Stimulated activated CD4-positive, alpha-beta T cell treated with anti-CD3 and anti-CD28 coated beads, TNF-alpha, amount 100 ng/mL, for 24 hours (primary cell): ENCODE measurements around the gene ZBTB16.

ENCODE experiments used
- DNase-seq, 3 experiments: peaks; one replicate each; pipeline ENCODE4 v3.0.0-alpha.2; 2020; ENCODE audit warnings: low read depth in 3 of 3

Gene ZBTB16

DNA sequence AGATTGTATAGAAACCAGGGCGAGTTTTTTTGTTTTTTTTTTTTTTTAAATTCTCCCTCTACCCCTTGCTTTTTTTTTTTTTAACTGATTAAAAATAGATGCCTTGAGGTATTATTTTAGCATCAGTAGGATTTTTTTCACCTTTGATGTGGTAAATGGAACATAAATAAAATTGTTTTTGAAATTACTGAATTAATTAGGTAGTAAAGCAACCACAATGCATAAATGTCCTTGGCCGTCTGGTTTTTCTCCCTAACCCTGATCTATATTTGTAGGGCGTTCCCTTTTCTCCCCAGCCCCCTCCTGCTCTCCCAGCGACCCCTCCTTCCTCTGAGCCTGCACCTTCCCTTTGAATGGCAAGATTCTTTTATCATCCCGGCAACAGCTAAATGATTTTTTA is 107.8 kb downstream of the ZBTB16 start:
- DNase-seq, result no peak

- DNase-seq, result no peak
These were observed 108.4 kb downstream of the ZBTB16 start for GRCh38 chr11:114167771-114168448.

DNA sequence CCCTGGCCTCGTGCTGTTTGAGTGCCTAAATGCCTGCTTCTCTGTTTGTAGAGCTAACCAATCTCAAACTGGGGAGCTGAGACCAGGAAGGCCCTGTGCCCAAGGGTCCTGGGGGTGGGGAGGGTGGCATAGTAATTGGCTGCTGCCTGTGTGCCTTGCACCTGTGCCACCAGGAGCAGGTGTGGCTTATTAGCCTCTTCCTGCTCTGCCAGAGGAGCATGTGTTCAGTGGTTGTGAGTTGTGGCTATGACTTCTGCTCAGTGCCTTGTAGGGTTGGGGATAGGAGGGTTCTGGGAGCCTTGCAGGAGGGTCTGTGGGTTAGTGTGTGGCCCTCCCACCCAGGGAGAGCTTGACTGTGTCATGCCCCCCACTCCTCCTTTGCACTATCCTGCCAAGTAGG is 109.2 kb downstream of the ZBTB16 start:
- no peak for DNase-seq

DNA sequence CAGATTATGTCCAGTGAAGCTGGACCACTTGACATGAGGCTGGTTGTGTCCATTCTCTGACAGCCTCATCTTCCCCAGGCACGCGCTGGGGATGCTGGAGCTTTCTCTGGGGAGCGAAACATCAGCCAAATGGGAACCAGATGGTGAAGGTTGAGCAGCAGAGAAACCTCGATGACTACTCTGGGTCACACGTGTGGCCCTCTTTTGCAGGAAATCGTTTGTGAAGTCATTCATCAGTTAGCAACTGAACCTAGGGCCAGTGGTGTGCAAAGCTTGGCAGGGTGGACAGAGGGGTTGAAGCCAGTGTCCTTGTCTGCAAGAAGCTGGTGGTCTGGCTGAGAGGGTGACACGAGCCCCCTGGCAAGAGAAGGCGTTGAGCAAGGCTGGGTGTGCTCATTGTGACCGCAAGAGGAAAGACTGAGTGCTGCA is 109.8 kb downstream of the ZBTB16 start:
- no peak for DNase-seq

DNA sequence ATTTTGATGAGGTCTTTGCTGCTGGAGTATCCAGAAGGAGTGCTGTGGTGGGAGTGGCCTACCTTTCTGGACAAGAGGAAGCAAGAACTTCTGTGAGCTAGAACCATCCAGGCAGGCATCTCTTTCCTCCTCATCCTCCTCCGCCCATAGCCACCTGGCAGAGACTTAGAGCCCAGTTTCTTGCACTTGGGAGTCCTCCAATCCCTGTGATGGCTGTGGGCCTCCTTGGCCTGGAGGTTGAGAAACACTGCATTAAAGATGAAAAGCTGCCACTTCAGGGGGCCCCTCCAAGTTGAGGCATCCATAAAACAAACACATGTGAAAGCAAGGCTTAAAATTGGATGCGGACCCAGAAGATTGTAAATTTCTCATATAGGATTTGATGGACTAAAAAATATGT is 110.3 kb downstream of the ZBTB16 start:
- DNase-seq, result no peak

- DNase-seq, result no peak
These were observed 110.7 kb downstream of the ZBTB16 start for GRCh38 chr11:114170226-114170625.

GRCh38 chr11:114171257-114172054 is 111.9 kb downstream of the ZBTB16 start:
- no peak for DNase-seq

- DNase-seq, result no peak
These were observed 112.7 kb downstream of the ZBTB16 start for GRCh38 chr11:114172055-114172861.

GRCh38 chr11:114172871-114173444 is 113.4 kb downstream of the ZBTB16 start:
- no peak for DNase-seq

- no peak for DNase-seq
These were observed 114.3 kb downstream of the ZBTB16 start for GRCh38 chr11:114173843-114174242.

GRCh38 chr11:114174712-114175495 is 115.4 kb downstream of the ZBTB16 start:
- DNase-seq, result no peak

GRCh38 chr11:114175706-114176105 is 116.2 kb downstream of the ZBTB16 start:
- no peak for DNase-seq

DNA sequence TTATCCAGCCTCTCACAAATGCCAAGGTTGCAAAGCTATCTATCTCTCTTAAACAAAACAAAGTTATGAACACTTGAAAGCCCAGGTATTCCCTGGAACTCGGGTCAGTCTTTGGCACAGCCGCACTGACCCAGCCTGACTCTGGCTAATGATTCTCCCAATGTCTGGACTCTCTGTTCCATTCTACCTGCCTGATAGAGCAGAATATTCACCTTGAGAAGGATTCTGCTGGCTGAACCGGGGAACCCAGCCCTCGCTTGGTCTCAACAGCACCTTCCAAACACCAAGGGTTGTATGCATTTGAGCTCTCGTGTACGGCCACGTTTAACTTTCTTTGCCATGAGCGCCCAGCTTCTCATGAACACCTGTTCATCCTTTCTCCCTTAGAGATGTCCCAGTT is 116.8 kb downstream of the ZBTB16 start:
- no peak for DNase-seq

DNA sequence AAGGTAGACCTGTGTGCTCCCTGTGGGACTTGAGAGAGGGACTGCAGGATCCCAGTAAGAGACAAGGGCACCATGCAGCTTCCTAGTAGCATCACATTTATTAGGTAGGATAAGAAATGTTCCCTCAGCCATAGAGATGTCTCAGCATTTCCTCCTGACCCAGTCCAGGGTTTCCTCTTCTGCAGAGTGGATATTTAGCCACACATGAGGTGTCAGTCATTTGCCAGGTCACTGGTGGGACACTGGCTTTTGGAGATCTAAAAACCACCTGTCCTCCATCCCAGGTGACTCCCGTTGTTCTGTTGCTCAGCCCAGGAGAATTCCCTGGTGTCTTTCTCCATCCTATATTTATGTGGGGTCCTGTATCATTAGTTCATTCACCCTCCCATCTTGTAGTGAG is 119.1 kb downstream of the ZBTB16 start:
- no peak for DNase-seq

GRCh38 chr11:114179234-114179941 is 119.9 kb downstream of the ZBTB16 start:
- no peak for DNase-seq

GRCh38 chr11:114180301-114181055 is 121.0 kb downstream of the ZBTB16 start:
- DNase-seq, result no peak

DNA sequence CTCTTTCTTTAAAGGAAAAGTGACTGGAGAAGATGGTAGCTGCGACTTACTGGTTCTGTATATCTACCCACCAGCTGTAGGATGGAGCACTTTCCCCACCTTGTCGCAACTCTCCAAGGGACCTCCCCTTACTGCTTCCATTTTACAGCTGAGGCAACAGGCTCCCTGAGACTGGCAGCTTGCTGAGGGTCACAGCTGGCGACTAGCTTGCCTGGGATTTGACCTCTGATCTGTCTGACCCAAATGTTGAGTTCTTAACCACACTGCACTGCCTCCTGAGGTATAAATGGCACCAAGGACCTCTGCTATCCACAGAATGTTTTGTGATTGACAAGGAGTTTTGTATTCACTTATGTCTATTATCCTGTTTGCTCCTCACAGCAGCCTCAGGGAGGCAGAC is 121.7 kb downstream of the ZBTB16 start:
- no peak for DNase-seq

DNA sequence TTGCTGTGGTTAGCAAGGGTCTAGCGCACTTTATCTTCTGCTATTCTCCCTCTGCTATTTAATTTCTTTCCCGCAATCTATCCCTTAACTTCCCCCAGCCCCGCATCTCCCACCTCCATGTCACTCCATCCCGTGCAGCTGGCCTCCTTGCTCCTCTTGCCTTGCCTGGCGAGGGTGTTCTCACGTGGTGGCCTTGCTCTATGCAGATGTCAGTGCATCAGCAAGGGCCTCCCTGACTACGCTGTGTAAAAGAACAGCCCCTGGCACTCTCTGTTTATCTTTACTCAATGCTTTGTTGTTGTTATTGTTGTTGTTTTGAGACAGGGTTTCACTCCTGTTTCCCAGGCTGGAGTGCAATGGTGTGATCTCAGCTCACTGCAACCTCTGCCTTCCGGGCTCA is 122.2 kb downstream of the ZBTB16 start:
- no peak for DNase-seq

DNA sequence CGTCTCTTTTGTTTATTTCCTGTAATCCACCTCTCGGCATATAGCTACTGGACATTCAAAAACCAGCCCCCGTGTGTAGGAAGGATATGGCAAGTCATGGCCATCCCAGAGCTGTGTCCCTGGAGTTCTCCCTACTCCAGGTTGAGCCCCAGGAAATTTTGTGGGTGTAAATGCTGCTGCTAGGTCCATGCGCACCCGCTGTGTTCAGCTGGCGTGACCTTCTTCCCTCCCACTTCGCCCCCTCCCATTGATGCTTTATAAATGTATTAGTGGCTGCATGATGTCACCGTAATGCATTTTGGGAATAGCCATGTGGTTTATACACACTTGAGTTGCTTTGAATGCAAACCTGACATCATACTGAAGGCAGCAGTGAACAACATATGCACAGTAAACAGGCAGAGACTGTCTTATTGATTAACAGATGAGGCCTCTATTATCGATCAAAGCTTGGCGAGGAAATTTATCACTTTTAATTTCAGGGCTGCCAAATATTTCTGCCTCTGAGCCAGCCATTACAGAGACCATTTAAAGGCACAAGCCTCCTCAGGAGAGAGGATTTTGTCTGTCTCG is 123.0 kb downstream of the ZBTB16 start:
- DNase-seq, result no peak
